HG02943 (cell line): Measurements from ENCODE around the gene F2RL3.

ENCODE experiments used
- ATAC-seq: cut with Tn5 transposase; IDR thresholded peaks from one replicate; pipeline ENCODE4 v1.9.1; 2021; ENCODE audit warnings: mild to moderate bottlenecking, low read depth, moderate library complexity; ENCODE audit not compliant: unreplicated experiment

The F2RL3 gene

GRCh38 chr19:16892868-16893685, 4.3 kb downstream of the F2RL3 start:
- ATAC-seq, result no peak

DNA sequence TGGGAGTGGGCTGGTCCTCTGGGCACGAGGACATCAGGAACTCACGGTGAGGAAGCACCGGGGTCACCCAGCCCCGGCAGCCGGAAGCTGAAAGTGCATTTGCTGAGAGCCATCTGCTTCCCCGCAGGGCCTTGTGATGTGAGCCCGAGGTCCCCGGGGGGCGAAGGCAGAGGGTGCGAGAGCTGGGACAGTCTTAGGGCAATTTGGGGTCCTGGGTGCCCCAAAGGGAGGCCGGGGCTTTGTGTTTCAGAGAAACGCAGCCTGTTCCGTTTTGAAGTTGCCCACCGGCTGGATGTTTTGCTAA, 4.8 kb downstream of the F2RL3 start:
- ATAC-seq, result no peak

DNA sequence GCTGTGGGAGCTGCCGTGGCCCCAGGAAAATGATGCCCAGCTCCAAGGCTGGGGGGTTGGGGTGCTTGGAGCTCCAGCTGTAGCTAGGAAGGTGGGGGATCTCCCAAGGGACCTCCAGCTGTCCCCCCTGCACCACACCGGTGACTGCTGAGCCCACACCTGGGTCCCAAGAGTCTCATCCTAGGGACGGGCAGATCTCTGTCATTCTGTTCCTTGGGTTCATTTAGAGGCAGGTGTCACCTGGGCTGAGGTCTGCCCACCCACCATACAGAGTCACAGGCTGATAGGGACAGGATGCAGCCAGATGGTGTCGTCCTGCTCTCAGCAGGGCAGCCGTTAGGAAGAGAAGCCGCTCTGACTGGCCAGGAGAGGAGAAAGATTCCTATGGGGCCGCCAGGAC, 5.3 kb downstream of the F2RL3 start:
- no peak for ATAC-seq

- ATAC-seq, result no peak
Observed at GRCh38 chr19:16895467-16896145, 6.8 kb downstream of the F2RL3 start.

- no peak for ATAC-seq
Observed at GRCh38 chr19:16896146-16897028, 7.6 kb downstream of the F2RL3 start.

DNA sequence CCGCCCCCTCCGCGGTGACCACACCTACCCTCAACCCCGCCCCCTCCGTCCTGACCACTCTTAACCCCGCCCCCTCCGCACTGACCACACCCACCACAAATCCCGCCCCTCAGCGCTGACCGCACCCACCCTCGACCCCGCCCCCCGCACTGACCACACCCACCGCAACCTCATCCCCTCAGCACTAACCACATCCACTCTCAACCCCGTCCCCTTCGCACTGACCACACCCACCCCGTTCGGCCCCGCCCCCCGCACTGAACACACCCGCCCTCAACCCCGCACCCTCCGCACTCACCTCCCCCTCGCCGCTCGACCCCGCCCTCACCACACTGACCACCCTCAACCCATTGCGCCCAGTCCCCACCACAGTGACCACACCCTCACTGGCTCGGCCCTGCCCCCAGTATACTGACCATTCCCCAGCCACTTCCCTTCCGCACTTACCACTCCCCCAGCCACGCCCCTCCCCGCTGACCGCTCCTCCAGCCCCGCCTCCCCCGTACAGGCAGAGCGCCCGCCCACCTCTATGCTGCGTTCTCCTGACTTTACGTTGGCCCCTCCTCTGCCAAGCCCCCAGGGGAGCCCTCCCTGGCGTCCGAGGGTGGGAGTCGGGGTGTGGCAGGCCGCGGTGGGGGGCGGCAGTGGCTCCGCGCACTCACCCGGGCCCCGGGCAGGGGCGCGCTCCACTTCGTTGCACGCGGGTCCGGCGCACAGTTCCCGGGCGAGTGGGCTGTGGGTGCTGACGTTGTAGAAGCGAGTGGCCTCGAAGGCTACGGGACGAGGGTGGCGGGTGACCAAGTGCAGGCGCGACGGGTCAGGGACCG, 8.4 kb downstream of the F2RL3 start:
- ATAC-seq, result no peak

- no peak for ATAC-seq
Observed at GRCh38 chr19:16897856-16898161, 9.0 kb downstream of the F2RL3 start.

GRCh38 chr19:16898361-16899015, 9.7 kb downstream of the F2RL3 start:
- no peak for ATAC-seq

DNA sequence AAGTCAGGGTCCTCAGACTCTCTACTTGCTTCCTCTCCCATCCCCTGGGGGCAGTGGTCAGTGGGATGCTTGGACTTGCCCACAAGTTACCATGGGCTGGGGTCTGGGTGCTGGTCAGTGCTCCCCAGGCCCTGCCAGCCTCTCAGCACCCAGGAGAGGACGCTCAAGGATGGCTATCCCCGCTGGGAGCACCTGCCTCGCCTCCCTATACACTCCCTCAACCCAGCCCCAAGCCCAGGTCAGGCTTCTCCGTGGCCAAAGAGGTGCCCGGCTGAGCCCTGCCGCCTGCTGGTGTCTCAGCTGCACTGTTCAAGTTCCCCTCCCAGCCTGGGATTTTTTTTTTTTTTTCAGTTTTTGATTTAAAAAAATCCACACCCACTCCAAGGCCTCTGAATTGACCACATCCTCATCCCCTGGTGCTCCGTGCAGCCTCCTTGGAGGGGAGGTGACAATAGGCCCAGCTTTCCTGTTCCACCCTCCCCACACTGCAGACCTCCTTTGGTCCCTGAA, 10.8 kb downstream of the F2RL3 start:
- no peak for ATAC-seq

- no peak for ATAC-seq
Observed at GRCh38 chr19:16901491-16902175, 12.8 kb downstream of the F2RL3 start.

GRCh38 chr19:16902545-16902944, 13.7 kb downstream of the F2RL3 start:
- no peak for ATAC-seq

GRCh38 chr19:16903347-16903746, 14.5 kb downstream of the F2RL3 start:
- no peak for ATAC-seq

GRCh38 chr19:16904599-16904998, 15.8 kb downstream of the F2RL3 start:
- no peak for ATAC-seq

- no peak for ATAC-seq
Observed at GRCh38 chr19:16908759-16909158, 20.0 kb downstream of the F2RL3 start.

DNA sequence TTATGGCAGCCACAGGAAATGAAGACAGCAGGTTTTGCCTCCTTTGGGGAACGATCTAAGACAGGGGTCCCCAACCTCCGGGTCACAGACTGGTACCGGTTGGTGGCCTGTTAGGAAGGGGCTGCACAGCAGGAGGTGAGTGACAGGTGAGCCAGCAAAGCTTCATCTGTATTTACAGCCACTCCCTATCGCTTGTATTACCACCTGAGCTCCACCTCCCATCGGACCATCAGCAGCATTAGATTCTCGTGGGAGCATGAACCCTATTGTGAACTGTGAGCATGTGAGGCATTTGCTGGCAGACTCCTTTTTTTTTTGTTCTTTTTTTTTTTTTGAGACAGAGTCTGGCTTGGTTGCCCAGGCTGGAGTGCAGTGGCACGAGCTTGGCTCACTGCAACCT, 22.2 kb downstream of the F2RL3 start:
- no peak for ATAC-seq

GRCh38 chr19:16912780-16913179, 24.0 kb downstream of the F2RL3 start:
- ATAC-seq, result no peak

- no peak for ATAC-seq
Observed at GRCh38 chr19:16914421-16914820, 25.6 kb downstream of the F2RL3 start.

DNA sequence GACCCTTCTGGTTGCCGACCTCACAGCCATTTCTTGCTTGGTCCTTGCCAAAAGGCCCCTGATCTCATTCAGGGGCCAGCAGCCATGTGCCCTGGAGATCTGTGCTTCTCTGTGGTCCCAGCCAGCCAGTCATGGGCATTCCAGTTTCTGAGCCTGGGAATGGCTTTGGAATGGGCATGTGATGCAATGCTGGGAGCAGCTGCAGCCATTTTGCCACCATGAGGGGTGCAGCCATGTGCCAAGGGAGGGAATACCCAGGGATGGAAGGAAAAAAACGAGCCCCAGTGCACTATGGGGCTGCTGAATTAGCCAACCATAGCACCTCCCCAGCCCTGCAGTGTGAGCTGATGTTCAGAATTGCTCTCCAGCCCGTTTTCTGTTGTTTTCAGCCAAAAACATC, 26.3 kb downstream of the F2RL3 start:
- no peak for ATAC-seq

- ATAC-seq, result no peak
Observed at GRCh38 chr19:16915734-16916133, 26.9 kb downstream of the F2RL3 start.
